ENCODE data around the gene BTN2A1.

The BTN2A1 gene

DNA sequence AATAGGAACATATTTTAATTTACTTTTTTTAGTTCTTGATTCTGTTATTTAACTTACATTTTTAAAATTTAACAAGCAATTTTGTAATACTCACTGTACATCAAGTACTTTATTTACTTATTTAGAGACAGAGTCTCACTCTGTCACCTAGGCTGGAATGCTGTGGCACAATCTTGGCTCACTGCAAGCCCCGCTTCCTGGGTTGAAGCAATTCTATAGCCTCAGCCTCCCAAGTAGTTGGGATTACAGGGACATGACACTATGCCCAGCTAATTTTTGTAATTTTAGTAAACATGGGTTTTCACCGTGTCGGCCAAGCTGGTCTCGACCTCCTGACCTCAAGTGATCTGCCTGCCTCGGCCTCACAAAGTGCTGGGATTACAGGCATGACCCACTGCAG is 10.5 kb upstream of the BTN2A1 start:
- TF ChIP-seq NFIC (IDR thresholded peaks at IDR 0.05): no peak
- no peak for TF ChIP-seq ZBTB7A (IDR thresholded peaks at IDR 0.05; ENCODE audit: low read depth)
- TF ChIP-seq TEAD4 (IDR thresholded peaks at IDR 0.05): no peak
- TF ChIP-seq, protein P1, sequence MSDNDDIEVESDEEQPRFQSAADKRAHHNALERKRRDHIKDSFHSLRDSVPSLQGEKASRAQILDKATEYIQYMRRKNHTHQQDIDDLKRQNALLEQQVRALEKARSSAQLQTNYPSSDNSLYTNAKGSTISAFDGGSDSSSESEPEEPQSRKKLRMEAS (IDR thresholded peaks at IDR 0.05): no peak

DNA sequence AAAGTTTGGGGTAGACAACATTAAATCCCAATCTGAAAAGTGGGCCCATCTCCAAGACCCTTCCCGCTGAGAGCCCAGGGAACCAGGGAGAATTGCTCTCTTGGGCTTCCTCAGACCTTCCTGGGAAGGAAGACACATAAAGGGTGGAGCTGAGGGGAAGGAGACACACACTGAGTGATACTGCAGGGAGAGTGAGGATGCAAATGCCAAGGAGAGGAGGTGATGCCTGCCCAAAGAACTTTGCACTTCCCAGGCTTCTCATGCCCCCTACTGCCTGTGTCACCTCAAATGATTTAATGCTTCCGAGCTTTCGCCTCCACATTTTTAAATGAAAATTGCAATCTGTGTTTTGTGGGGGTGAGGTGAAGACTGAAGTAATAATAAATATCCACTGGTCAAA is 7.5 kb upstream of the BTN2A1 start:
- TF ChIP-seq RAD21 (IDR thresholded peaks at IDR 0.05; ENCODE audit: low read depth): no peak
- TF ChIP-seq USF1 (IDR thresholded peaks at IDR 0.05): no peak
- TF ChIP-seq ZBTB7A (IDR thresholded peaks at IDR 0.05; ENCODE audit: low read depth): no peak
- no peak for TF ChIP-seq YY1 (IDR thresholded peaks at IDR 0.05; ENCODE audit: low read depth)
- TF ChIP-seq FOXM1 (IDR thresholded peaks at IDR 0.05; ENCODE audit: borderline replicate concordance, low read depth): no peak
- TF ChIP-seq TAF1 (IDR thresholded peaks at IDR 0.05; ENCODE audit: low read depth): no peak
- no peak for TF ChIP-seq CREB1 (IDR thresholded peaks at IDR 0.05; ENCODE audit: low read depth)

DNA sequence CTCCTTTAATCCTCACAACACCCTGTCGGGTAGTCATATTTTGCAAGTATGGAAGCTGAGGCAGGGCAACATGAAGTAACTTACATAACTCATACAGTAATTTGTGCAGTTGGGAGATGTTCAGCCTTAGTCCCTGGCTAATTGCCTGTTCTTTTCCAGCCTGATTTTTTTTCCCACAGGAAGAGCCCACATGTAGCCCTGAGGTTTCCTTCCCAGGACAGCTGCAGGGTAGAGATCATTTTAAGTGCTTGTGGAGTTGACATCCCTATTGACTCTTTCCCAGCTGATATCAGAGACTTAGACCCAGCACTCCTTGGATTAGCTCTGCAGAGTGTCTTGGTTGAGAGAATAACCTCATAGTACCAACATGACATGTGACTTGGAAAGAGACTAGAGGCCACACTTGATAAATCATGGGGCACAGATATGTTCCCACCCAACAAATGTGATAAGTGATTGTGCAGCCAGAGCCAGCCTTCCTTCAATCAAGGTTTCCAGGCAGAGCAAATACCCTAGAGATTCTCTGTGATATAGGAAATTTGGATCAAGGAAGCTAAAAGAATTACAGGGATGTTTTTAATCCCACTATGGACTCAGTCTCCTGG is 5.0 kb upstream of the BTN2A1 start:
- no peak for TF ChIP-seq TAF1 (IDR thresholded peaks at IDR 0.05; ENCODE audit: low read depth)

DNA sequence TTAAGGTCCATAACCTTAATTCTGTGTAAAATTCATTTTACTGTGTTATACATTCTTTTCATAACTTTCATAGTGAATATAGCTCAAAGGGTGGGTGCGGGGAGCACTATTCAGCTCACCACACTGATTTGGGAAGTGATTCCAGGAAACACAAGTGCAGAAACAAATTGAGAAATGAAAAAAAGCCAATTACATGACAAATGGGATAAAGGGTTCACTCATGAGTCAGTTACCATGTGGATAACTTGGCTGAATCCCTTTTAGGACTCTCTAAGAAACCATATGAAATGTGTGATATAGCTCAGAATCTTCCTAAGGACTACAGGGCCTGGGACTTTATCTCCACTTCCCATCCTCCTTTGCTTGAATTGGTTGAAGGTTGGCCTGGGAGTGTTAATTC is 3.1 kb upstream of the BTN2A1 start:
- TF ChIP-seq ZBTB7A (IDR thresholded peaks at IDR 0.05; ENCODE audit: low read depth): no peak
- TF ChIP-seq USF1 (IDR thresholded peaks at IDR 0.05): no peak
- TF ChIP-seq, protein P1 (IDR thresholded peaks at IDR 0.05): no peak
- TF ChIP-seq TAF1 (IDR thresholded peaks at IDR 0.05; ENCODE audit: low read depth): no peak
- TF ChIP-seq YY1 (IDR thresholded peaks at IDR 0.05; ENCODE audit: low read depth): no peak
- TF ChIP-seq CEBPB (IDR thresholded peaks at IDR 0.05): no peak
- no peak for TF ChIP-seq FOXM1 (IDR thresholded peaks at IDR 0.05; ENCODE audit: borderline replicate concordance, low read depth)
- TF ChIP-seq EP300 (IDR thresholded peaks at IDR 0.05; ENCODE audit: borderline replicate concordance): no peak
- no peak for TF ChIP-seq TEAD4 (IDR thresholded peaks at IDR 0.05)
- TF ChIP-seq, protein P2, sequence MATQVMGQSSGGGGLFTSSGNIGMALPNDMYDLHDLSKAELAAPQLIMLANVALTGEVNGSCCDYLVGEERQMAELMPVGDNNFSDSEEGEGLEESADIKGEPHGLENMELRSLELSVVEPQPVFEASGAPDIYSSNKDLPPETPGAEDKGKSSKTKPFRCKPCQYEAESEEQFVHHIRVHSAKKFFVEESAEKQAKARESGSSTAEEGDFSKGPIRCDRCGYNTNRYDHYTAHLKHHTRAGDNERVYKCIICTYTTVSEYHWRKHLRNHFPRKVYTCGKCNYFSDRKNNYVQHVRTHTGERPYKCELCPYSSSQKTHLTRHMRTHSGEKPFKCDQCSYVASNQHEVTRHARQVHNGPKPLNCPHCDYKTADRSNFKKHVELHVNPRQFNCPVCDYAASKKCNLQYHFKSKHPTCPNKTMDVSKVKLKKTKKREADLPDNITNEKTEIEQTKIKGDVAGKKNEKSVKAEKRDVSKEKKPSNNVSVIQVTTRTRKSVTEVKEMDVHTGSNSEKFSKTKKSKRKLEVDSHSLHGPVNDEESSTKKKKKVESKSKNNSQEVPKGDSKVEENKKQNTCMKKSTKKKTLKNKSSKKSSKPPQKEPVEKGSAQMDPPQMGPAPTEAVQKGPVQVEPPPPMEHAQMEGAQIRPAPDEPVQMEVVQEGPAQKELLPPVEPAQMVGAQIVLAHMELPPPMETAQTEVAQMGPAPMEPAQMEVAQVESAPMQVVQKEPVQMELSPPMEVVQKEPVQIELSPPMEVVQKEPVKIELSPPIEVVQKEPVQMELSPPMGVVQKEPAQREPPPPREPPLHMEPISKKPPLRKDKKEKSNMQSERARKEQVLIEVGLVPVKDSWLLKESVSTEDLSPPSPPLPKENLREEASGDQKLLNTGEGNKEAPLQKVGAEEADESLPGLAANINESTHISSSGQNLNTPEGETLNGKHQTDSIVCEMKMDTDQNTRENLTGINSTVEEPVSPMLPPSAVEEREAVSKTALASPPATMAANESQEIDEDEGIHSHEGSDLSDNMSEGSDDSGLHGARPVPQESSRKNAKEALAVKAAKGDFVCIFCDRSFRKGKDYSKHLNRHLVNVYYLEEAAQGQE (IDR thresholded peaks at IDR 0.05; ENCODE audit: low read depth): no peak
- TF ChIP-seq RAD21 (IDR thresholded peaks at IDR 0.05; ENCODE audit: low read depth): no peak
- no peak for TF ChIP-seq CREB1 (IDR thresholded peaks at IDR 0.05; ENCODE audit: low read depth)
- no peak for TF ChIP-seq EGR1 (IDR thresholded peaks at IDR 0.05)

DNA sequence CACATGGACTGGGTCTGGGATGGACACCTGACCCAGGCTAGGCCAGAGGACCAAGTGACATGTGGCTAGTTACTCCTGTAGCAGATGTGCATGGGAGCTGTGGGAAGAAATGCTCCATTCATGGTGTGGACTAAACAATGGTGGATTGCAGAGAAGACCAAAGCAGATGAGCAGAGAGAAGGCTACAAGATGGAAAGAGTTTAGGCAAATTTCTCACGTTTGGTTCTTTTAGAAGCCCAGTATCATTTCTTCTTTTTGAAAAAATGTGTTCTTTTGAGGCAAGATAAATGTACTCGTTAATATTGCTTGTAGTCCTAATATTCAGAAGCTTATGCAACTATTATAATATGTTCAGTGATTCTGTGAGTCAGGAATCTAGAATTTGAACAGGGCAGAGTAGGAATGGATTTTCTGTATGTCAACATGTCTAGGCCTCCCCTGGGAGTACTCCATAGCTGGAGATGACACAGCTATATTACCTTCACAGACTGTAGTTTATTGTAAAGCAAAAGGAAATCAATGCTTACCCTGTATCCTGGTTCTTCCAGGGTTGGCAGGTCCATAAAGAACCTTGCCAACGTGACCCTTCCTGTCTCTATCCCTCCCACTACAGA is 2.3 kb upstream of the BTN2A1 start:
- TF ChIP-seq RAD21 (IDR thresholded peaks at IDR 0.05; ENCODE audit: low read depth): no peak
- TF ChIP-seq TEAD4 (IDR thresholded peaks at IDR 0.05): no peak
- TF ChIP-seq NFIC (IDR thresholded peaks at IDR 0.05): no peak
- TF ChIP-seq, protein P2 (IDR thresholded peaks at IDR 0.05; ENCODE audit: low read depth): no peak

DNA sequence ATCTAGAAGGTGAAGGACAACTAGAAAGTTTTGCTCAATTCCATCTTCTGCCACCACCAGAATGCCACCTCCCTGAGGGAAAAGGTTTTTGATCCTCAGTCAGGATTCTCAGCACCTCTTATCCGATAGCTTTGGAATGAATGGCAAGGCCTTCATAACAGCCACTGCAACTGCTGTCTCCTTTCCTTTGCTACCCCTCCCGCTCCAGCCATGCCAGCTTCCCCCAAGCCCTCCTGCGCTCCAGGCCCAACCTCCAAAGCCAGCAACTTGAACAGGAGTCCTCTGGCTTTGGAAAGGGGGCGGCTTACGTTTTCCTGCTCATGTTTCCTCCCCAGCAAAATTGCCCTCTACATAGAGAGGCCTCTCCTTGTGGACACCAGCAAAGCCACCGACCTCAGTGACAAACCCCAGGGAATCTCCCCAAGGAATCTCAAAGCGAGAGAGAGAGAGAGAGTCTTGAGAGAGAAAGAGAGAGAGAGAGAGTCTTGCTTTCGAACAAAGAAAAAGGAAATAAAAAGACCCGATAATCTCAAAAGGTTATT is 420 bp upstream of the BTN2A1 start:
- TF ChIP-seq RAD21 (IDR thresholded peaks at IDR 0.05; ENCODE audit: low read depth): no peak
- no peak for TF ChIP-seq CEBPB (IDR thresholded peaks at IDR 0.05)
- TF ChIP-seq CREB1 (IDR thresholded peaks at IDR 0.05; ENCODE audit: low read depth): no peak
- TF ChIP-seq TEAD4 (IDR thresholded peaks at IDR 0.05): no peak
- no peak for TF ChIP-seq FOXM1 (IDR thresholded peaks at IDR 0.05; ENCODE audit: borderline replicate concordance, low read depth)
- TF ChIP-seq EP300 (IDR thresholded peaks at IDR 0.05; ENCODE audit: borderline replicate concordance): no peak
- TF ChIP-seq TAF1 (IDR thresholded peaks at IDR 0.05; ENCODE audit: low read depth): no peak
